Measurements from ENCODE around the gene BSDC1.

BSDC1 gene

DNA sequence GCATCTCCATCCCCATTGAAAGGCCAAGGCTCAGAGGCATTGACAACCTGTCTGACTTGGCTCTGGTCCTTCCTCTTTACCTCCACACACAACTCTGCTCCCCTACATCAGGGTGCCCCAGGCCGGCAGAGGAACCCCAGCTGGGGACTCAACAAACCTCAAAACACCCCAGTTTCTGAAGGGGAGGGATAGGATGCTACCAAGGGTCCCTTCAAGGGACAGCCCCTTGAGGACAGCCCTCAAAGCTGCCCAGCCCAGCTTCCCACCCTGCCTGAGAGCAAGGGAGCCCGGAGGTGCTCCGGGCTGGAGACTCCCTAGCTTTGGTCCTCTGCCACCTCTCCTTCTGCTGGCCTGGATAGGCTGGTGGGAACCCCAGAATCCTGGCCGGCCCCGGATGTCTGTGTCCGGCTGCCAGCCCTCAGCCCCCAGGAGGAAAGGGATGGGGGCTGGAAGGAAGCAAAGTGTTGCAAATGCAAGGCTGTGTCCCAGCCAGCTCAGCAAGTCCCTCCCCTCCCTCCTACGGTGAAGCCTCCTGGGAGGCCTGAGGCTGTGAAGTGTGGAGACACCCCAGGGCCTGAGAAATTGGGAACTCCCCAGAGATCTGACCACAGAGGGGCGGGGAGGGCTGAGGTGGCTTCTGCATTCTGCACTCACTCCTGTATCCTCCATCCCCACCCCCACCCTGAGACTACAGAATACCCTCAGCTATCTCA is 57.1 kb downstream of the BSDC1 start:
- Histone ChIP-seq H3K4me2 (ENCODE audit: low read length) (no peak overlapping the region), H3K9me2 (ENCODE audit: low read depth, low read length) (no peaks in the 10 kb centered on the region), H3K27me3 (ENCODE audit: insufficient read depth, low read length) (0 out of 2 replicates have a peak, but pooled peaks cover 8% of the 10 kb centered on the region), H3K36me3 (ENCODE audit: insufficient read depth, low read length) (peaks cover 27% of the 10 kb centered on the region), H3K4me3 (ENCODE audit: low read depth, low read length, poor library complexity, severe bottlenecking) (no peak overlapping the region), H3K27ac (ENCODE audit: low read depth, low read length, poor library complexity, severe bottlenecking) (no peak overlapping the region), H3F3A (ENCODE audit: insufficient read depth, low read length) (peaks cover 15% of the 10 kb centered on the region), H3K9ac (ENCODE audit: low read length) (no peak overlapping the region), H4K20me1 (ENCODE audit: insufficient read depth, low read length) (no peaks in the 10 kb centered on the region), H3K9me3 (ENCODE audit: low read length) (no peaks in the 10 kb centered on the region), H3K4me1 (ENCODE audit: insufficient read depth, low read length, severe bottlenecking) (peaks cover 40% of the 10 kb centered on the region), H3K79me2 (ENCODE audit: insufficient read depth, low read length) (peaks cover 7% of the 10 kb centered on the region; the same call in 1 of the 2 replicates), H2AFZ (ENCODE audit: low read length) (no peak overlapping the region)
- TF ChIP-seq, protein P1, sequence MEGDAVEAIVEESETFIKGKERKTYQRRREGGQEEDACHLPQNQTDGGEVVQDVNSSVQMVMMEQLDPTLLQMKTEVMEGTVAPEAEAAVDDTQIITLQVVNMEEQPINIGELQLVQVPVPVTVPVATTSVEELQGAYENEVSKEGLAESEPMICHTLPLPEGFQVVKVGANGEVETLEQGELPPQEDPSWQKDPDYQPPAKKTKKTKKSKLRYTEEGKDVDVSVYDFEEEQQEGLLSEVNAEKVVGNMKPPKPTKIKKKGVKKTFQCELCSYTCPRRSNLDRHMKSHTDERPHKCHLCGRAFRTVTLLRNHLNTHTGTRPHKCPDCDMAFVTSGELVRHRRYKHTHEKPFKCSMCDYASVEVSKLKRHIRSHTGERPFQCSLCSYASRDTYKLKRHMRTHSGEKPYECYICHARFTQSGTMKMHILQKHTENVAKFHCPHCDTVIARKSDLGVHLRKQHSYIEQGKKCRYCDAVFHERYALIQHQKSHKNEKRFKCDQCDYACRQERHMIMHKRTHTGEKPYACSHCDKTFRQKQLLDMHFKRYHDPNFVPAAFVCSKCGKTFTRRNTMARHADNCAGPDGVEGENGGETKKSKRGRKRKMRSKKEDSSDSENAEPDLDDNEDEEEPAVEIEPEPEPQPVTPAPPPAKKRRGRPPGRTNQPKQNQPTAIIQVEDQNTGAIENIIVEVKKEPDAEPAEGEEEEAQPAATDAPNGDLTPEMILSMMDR (IDR thresholded peaks at IDR 0.05; ENCODE audit: low read length), result no peak
- no peak for TF ChIP-seq EZH2 (IDR thresholded peaks at IDR 0.05; ENCODE audit: borderline replicate concordance, low read length)

DNA sequence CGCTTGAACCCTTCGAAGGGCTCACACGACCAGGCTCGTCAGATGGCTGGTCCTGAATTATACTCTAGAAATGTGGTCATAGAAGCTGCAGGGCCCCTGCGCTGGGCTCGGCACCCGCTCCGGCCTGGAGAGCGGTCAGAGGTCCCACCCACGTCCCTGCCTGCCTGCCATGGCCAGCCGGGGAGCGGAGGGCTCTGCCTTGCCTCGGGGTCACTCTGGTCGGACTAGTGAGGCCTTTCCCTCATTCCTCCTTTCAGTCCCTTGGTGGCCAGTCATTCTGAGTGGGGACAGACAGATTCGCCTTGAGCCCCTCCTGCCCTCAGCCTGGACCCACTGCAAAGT is 57.7 kb downstream of the BSDC1 start:
- TF ChIP-seq, protein P1 (IDR thresholded peaks at IDR 0.05; ENCODE audit: low read length), result no peak
- TF ChIP-seq EZH2 (IDR thresholded peaks at IDR 0.05; ENCODE audit: borderline replicate concordance, low read length), result no peak
- H2AFZ ChIP-seq (ENCODE audit: low read length), result no peak overlapping the region
- H3K4me2 ChIP-seq (ENCODE audit: low read length), result peak overlapping the region; percentile 96
- H4K20me1 ChIP-seq (ENCODE audit: insufficient read depth, low read length), result no peaks in the 10 kb centered on the region
- H3K9ac ChIP-seq (ENCODE audit: low read length), result no peak overlapping the region
- peaks cover 15% of the 10 kb centered on the region for H3F3A ChIP-seq (ENCODE audit: insufficient read depth, low read length)
- peaks cover 7% of the 10 kb centered on the region; the same call in 1 of the 2 replicates for H3K79me2 ChIP-seq (ENCODE audit: insufficient read depth, low read length)
- H3K4me3 ChIP-seq (ENCODE audit: low read depth, low read length, poor library complexity, severe bottlenecking), result peak overlapping the region; percentile 74
- H3K27me3 ChIP-seq (ENCODE audit: insufficient read depth, low read length), result 0 out of 2 replicates have a peak, but pooled peaks cover 8% of the 10 kb centered on the region
- H3K36me3 ChIP-seq (ENCODE audit: insufficient read depth, low read length), result peaks cover 33% of the 10 kb centered on the region
- H3K4me1 ChIP-seq (ENCODE audit: insufficient read depth, low read length, severe bottlenecking), result peaks cover 44% of the 10 kb centered on the region
- no peak overlapping the region for H3K27ac ChIP-seq (ENCODE audit: low read depth, low read length, poor library complexity, severe bottlenecking)
- no peaks in the 10 kb centered on the region for H3K9me3 ChIP-seq (ENCODE audit: low read length)
- no peaks in the 10 kb centered on the region for H3K9me2 ChIP-seq (ENCODE audit: low read depth, low read length)

DNA sequence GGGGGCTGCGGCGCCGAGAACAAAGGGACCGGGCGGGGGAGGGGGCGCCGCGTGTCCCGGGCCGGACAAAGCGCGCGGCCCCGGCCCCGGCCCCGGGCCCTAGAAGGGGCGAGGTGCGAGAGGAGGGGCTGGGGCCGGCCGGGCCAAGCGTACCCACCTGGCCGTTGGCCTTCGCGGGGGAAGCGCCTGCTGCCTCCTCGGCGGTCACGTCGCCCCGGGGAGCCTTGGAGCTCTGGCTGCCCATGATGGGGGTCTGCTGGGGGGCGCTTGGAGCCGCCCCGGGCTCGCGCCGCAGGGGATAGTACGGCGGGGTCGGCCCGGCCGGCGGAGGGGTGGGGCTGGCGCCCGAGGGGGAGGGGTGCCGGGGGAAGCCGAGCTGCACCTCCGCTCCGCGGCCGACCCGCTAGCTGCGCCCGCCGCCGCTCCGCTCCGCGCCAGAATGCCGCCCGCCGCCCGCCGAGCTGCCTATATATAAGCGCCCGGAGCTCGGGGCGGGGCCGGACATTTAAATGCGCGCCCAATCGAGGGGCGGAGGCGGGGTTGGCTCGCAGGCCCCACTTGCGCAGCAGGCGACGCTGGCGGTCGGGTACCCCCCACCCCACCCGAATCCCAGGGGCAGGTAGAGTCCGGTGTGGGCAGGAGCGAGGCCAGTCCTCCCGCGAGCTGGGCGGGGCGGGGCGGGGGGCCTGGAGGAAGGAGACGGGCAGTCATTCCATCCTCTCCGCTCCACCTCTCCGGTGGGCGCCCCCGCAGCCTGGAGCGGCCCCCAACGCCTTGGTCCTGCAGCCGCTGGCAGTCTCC is 58.3 kb downstream of the BSDC1 start, which contains the start of gene MARCKSL1:
Gene MARCKSL1, minus strand, starts transcription at position 444 of the 801 bp plus-strand sequence. Its CDS starts 200 bp downstream, at position 244.
- Histone ChIP-seq H4K20me1 (ENCODE audit: insufficient read depth, low read length) (no peaks in the 10 kb centered on the region), H3K4me1 (ENCODE audit: insufficient read depth, low read length, severe bottlenecking) (peaks cover 44% of the 10 kb centered on the region), H3K36me3 (ENCODE audit: insufficient read depth, low read length) (peaks cover 38% of the 10 kb centered on the region), H3K9me2 (ENCODE audit: low read depth, low read length) (no peaks in the 10 kb centered on the region), H3K27ac (ENCODE audit: low read depth, low read length, poor library complexity, severe bottlenecking) (peak within 1 kb of the TSS; percentile 77), H3K9ac (ENCODE audit: low read length) (peak within 1 kb of the TSS; percentile 85), H2AFZ (ENCODE audit: low read length) (no peak within 1 kb of the TSS), H3K4me3 (ENCODE audit: low read depth, low read length, poor library complexity, severe bottlenecking) (peak within 1 kb of the TSS; percentile 74), H3F3A (ENCODE audit: insufficient read depth, low read length) (peaks cover 15% of the 10 kb centered on the region), H3K79me2 (ENCODE audit: insufficient read depth, low read length) (peaks cover 7% of the 10 kb centered on the region; the same call in 1 of the 2 replicates), H3K9me3 (ENCODE audit: low read length) (no peaks in the 10 kb centered on the region), H3K4me2 (ENCODE audit: low read length) (peak within 1 kb of the TSS; percentile 96), H3K27me3 (ENCODE audit: insufficient read depth, low read length) (0 out of 2 replicates have a peak, but pooled peaks cover 8% of the 10 kb centered on the region)
- TF ChIP-seq EZH2 (IDR thresholded peaks at IDR 0.05; ENCODE audit: borderline replicate concordance, low read length), result no peak
- TF ChIP-seq, protein P1 (IDR thresholded peaks at IDR 0.05; ENCODE audit: low read length), result no peak

Data from OCI-LY1 (cell line).